Stimulated activated naive CD8-positive, alpha-beta T cell treated with anti-CD3 and anti-CD28 coated beads, Interleukin-15, Interleukin-2, amounts not matched to agents 100 U/mL and 50 U/mL, for 24 hours (primary cell): ENCODE measurements around the gene ABCA7.

ENCODE experiments used
- ATAC-seq: fragments of 150-1000 bp; cut with Tn5 transposase; one replicate; pipeline ENCODE4 v1.10.0; 2021
- DNase-seq: peaks from one replicate; pipeline ENCODE4 v3.0.0; 2021

ABCA7 gene

DNA sequence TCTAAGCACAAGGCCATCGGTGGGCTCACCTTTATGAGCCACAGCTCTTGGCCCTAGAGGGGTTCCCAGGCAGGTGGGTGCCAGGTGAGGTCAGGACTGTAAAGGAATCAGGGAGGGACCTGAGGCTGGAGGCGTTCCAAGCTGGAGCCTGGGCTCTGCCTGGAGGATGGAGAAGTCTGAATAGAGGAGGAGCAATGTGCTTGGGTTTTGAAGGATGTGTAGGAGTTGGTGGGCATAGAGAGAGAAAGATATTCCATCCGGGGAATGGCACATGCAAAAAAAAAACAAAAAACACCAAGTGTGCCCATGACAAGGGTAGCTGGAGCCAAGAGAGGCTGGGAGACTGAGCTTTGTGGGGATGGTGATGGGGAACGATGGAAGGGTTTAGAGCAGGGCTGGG lies 37.3 kb upstream of the ABCA7 start:
- DNase-seq (no peak), ATAC-seq (no peak)

GRCh38 chr19:1003283-1003682 lies 36.6 kb upstream of the ABCA7 start:
- ATAC-seq: no peak
- DNase-seq: no peak

DNA sequence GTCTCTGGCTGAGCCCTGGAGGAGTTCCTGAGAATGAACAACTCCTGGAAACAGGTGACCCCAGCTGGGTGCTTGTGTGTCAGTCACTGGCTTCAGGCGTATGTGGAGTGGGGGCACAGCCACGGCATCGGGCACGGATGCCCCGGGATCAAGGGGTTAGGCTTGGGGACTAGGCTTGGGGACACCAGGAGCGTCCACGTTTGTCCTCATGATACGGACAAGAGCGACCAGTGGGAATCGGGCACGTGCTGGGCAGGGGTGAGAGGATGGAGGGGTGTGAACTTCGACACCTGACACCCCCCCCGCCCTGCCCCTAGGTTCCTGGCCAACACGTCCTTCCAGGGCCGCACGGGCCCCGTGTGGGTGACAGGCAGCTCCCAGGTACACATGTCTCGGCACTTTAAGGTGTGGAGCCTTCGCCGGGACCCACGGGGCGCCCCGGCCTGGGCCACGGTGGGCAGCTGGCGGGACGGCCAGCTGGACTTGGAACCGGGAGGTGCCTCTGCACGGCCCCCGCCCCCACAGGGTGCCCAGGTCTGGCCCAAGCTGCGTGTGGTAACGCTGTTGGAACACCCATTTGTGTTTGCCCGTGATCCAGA lies 35.6 kb upstream of the ABCA7 start:
- DNase-seq (no peak), ATAC-seq (no peak)

- no peak for DNase-seq
- ATAC-seq: no peak
Measured at GRCh38 chr19:1004803-1005664, 34.9 kb upstream of the ABCA7 start.

- no peak for ATAC-seq
- DNase-seq: no peak
Measured at GRCh38 chr19:1006711-1007398, 33.1 kb upstream of the ABCA7 start.

GRCh38 chr19:1007399-1008251 lies 32.3 kb upstream of the ABCA7 start:
- no peak for DNase-seq
- ATAC-seq: no peak

GRCh38 chr19:1008268-1009040 lies 31.5 kb upstream of the ABCA7 start:
- DNase-seq: no peak
- ATAC-seq: no peak

DNA sequence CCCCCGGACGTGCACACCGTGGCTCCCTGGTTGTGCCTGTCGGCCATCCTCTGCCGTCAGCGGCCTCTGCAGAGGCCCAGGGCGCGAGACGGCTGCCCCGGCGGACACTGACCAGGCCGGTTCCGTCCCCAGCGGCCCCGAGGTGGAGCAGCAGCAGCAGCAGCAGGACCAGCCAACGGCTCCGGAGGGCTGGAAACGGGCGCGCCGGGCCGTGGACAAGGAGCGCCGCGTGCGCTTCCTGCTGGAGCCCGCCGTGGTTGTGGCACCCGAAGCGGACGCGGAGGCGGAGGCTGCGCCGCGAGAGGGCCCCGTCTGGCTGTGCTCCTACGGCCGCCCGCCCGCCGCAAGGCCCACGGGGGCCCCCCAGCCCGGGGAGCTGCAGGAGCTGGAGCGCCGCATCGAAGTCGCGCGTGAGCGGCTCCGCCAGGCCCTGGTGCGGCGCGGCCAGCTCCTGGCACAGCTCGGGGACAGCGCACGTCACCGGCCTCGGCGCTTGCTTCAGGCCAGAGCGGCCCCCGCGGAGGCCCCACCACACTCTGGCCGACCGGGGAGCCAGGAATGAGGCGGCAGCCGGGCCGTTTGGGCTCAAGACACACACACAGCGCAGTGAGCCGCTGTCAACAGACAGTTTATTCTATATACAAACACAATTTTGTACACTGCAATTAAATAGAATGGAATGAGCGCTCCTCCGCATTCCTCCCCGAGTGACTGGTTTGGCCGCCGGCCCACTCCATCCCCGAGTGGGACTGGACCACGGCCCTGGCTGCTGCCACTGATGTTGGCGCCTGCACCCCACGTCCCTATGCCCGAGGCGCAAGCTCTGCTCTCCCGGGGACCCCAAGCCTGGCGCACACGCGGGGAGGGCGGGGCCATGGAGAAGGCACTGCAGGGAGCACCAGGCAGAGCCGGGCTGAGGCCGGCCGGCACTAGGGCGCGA lies 30.6 kb upstream of the ABCA7 start:
- ATAC-seq (no peak), DNase-seq (no peak)

DNA sequence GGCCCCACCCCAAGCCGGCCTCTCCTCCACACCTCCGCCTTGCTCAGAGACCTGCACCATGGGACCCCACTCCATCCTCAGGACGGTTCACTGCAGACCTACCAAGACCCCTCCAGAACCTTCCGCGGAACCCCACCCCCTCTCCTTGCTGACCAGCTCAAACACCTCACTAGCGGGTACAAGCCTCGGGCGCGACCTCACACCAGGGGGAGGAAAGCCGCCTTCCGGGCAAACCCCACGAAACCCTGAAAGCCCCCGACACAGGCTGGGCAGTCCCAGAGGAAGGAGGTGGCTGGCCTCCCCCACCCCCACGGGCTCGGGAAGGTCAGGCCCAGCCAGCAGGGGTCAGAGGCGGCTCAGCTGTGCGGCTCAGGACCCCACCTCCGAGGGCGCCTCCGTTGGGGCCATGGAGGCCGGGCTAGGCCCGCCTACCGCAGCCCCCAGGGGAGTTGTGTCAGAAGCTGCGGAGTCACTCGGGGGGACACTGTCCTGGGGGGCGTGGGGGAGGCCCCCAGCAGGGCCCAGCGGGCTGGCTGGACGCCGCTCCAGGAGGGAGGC lies 29.8 kb upstream of the ABCA7 start:
- no peak for DNase-seq
- no peak for ATAC-seq

DNA sequence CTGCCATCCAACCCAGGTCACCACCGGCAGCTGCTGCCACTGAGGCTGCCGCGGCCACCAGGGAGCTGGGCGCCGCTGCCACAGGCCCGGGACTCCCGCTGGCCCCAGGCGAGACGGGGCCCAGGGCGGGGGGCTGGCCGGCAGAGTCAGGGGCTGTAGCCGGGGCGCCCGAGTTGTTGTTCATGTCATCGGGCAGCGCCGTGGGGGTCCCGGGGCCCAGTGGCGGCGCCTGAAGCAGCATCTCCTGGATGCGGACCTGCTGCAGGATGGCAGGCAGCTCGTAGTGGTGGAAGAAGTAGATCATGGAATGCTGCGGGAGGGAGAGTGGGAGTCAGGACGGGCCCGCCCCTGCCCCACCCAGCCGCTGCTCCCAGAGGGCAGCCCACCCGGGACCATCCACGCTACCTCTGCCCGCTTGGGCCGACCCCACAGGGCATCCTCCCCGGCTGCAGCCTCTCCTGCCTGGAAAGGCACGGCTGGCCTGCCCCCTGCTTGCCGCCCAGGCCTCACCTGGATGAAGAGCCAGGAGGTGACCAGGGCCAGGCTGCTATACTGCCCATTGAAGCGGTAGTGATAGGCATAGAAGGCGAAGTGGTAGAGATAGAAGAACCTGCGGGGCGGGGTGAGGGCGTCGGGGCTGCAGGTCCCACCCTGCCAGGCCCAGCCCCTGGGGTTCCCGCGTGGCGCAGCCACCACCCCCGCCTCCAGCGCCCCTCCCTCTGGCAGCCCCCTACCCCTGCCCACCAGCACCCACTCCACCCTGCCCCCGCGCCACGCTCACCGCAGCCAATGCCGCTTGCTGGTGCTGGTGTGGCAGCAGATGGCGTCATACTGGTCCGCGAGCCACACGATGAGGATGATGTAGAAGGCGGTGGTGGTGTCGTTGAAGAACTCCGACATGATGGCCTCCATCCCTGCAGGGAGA lies 29.1 kb upstream of the ABCA7 start:
- DNase-seq (no peak), ATAC-seq (no peak)

- ATAC-seq (no peak), DNase-seq (no peak)
Measured at GRCh38 chr19:1011831-1012333, 28.0 kb upstream of the ABCA7 start.

DNA sequence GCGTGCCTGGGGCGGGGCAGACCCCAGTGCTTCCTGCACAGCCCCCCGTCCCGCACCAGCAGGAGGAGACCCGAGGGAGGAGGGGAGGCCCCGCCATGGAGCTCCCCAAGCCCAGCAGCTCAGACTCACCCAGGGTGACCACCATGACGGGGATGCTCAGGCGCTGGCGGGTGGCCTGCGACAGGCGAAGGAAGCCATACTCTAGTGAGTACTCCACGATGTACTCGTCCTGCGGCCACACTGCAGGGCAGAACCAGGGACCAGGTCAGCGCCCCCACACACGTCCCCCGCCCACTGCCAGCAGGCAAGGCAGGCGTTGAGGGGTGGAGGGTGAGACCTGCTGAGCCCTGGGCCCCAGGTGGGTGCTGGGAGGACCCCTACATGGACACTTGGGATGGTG lies 27.6 kb upstream of the ABCA7 start:
- no peak for ATAC-seq
- DNase-seq: no peak

- ATAC-seq: no peak
- no peak for DNase-seq
Measured at GRCh38 chr19:1013218-1013617, 26.7 kb upstream of the ABCA7 start.

GRCh38 chr19:1014161-1015060 lies 25.5 kb upstream of the ABCA7 start:
- ATAC-seq: no peak
- no peak for DNase-seq

- DNase-seq (no peak), ATAC-seq (no peak)
Measured at GRCh38 chr19:1015061-1015781, 24.7 kb upstream of the ABCA7 start.

GRCh38 chr19:1015782-1016646 lies 23.9 kb upstream of the ABCA7 start:
- no peak for ATAC-seq
- no peak for DNase-seq
